ENCODE results near the gene MCEE. TPM values are rescaled to one million over a fixed set of nuclear protein-coding genes. Genes with fewer than 3 reads are reported as not detected.

MCEE gene
- total RNA-seq, 6 donors from 2014 or later, result 6.8 to 37.7 (median 18.6) TPM

DNA sequence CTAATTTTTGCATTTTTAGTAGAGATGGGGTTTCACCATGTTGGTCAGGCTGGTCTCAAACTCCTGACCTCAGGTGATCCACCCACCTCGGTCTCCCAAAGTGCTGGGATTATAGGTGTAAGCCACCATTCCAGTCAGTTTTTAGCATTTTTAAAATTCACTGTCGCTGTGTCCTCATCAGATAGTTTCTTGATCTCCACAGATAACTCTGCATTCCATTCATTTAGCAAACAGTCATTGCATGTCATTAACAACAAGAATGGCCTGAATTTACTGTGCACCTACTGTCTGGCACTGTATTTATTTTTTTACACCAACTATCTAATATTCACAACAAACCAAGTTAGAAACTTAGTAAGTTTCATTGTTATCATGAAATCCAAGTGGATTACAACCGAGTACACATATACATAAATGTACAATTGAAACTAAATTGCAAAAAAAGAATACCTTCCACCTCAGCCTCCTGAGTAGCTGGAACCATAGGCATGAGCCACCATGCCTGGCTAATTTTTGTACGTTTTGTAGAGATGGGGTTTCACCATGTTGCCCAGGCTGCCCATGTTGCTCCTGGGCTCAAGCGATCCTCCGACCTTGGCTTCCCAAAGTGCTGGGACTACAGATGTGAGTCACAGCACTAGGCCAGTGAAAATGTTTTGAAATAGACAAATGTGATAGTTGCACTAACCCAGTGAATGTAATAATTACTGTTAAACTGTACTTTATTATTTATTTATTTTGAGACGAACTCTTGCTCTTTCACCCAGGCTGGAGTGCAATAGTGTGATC lies 4.3 kb downstream of the MCEE start:
- WGBS, 2 donors, result 92 to 98% methylated on average over 7 of the region's 7 CpGs
- Histone ChIP-seq H3K27me3 (no peaks in the 10 kb centered on the region), H3K27ac (no peak overlapping the region), H3K4me3 (no peak overlapping the region), H3K4me1 (peaks cover 11 to 18% (median 16%) of the 10 kb centered on the region in 4 donors), H3K9me3 (no peaks in the 10 kb centered on the region), H3K36me3 (peaks cover 0 to 21% (median 3%) of the 10 kb centered on the region in 4 donors)
- DNase-seq (no peak), ATAC-seq (ENCODE audit: low FRiP score in 2 of 2) (no peak)
- TF ChIP-seq POLR2AphosphoS5 (IDR thresholded peaks at IDR 0.05), result no peak
- TF ChIP-seq POLR2A (IDR thresholded peaks at IDR 0.05), result no peak
- TF ChIP-seq EP300 (IDR thresholded peaks at IDR 0.05), result no peak
- TF ChIP-seq, protein P1, sequence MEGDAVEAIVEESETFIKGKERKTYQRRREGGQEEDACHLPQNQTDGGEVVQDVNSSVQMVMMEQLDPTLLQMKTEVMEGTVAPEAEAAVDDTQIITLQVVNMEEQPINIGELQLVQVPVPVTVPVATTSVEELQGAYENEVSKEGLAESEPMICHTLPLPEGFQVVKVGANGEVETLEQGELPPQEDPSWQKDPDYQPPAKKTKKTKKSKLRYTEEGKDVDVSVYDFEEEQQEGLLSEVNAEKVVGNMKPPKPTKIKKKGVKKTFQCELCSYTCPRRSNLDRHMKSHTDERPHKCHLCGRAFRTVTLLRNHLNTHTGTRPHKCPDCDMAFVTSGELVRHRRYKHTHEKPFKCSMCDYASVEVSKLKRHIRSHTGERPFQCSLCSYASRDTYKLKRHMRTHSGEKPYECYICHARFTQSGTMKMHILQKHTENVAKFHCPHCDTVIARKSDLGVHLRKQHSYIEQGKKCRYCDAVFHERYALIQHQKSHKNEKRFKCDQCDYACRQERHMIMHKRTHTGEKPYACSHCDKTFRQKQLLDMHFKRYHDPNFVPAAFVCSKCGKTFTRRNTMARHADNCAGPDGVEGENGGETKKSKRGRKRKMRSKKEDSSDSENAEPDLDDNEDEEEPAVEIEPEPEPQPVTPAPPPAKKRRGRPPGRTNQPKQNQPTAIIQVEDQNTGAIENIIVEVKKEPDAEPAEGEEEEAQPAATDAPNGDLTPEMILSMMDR (IDR thresholded peaks at IDR 0.05), result no peak

- H3K4me1 ChIP-seq, result peaks cover 0 to 5% (median 2%) of the 10 kb centered on the region in 4 donors
- no peaks in the 10 kb centered on the region for H3K27me3 ChIP-seq
- no peak for TF ChIP-seq POLR2AphosphoS5 (IDR thresholded peaks at IDR 0.05)
- no peak for TF ChIP-seq EP300 (IDR thresholded peaks at IDR 0.05)
- TF ChIP-seq, protein P1 (IDR thresholded peaks at IDR 0.05), result no peak
- TF ChIP-seq POLR2A (IDR thresholded peaks at IDR 0.05), result no peak
- no peak overlapping the region for H3K4me3 ChIP-seq
- no peaks in the 10 kb centered on the region for H3K9me3 ChIP-seq
- no peak for DNase-seq
- 92 to 95% methylated on average over 7 of the region's 7 CpGs for WGBS, 2 donors
- H3K36me3 ChIP-seq, result peaks cover 0 to 49% (median 10%) of the 10 kb centered on the region in 4 donors
- H3K27ac ChIP-seq, result no peak overlapping the region
- ATAC-seq (ENCODE audit: low FRiP score in 2 of 2), result no peak
These were observed 7.4 kb downstream of the MCEE start for GRCh38 chr2:71122387-71123298.

GRCh38 chr2:71121479-71121878 lies 8.6 kb downstream of the MCEE start:
- Histone ChIP-seq H3K4me1 (no peaks in the 10 kb centered on the region), H3K4me3 (no peak overlapping the region), H3K36me3 (peaks cover 0 to 58% (median 10%) of the 10 kb centered on the region in 4 donors), H3K27me3 (no peaks in the 10 kb centered on the region), H3K27ac (no peak overlapping the region), H3K9me3 (no peaks in the 10 kb centered on the region)
- ATAC-seq (ENCODE audit: low FRiP score in 2 of 2) (no peak), DNase-seq (no peak)
- TF ChIP-seq, protein P1 (IDR thresholded peaks at IDR 0.05), result no peak
- no peak for TF ChIP-seq POLR2A (IDR thresholded peaks at IDR 0.05)
- TF ChIP-seq POLR2AphosphoS5 (IDR thresholded peaks at IDR 0.05), result no peak
- no peak for TF ChIP-seq EP300 (IDR thresholded peaks at IDR 0.05)
- 97 to 100% methylated on average over 1 of the region's 1 CpG for WGBS, 2 donors

- 83 to 90% methylated on average over 6 of the region's 6 CpGs for WGBS, 2 donors
- Histone ChIP-seq H3K9me3 (no peaks in the 10 kb centered on the region), H3K4me3 (no peak overlapping the region), H3K27me3 (no peaks in the 10 kb centered on the region), H3K4me1 (no peaks in the 10 kb centered on the region), H3K27ac (no peak overlapping the region), H3K36me3 (peaks cover 0 to 67% (median 10%) of the 10 kb centered on the region in 4 donors)
- ATAC-seq (ENCODE audit: low FRiP score in 2 of 2) (no peak), DNase-seq (no peak)
- TF ChIP-seq POLR2AphosphoS5 (IDR thresholded peaks at IDR 0.05), result no peak
These were observed 9.8 kb downstream of the MCEE start for GRCh38 chr2:71120195-71120594.

DNA sequence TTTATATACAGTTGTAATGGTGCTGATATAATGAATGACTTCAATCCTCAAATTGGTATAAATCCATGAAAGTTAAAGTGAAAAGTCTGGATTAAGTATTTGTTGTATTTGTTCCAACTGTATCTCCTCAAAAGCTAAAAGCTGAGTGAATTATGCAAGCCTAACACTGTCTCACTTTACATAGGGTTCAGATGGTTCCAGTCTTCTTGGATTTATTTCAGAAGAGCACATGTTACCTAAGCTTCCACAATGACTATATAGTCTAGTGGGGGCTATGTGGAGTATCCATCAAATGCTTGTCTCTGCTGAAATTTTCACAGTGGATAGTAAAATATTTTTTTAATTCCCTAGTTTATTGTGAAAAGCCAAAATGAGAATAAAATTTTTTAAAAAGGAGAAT lies 13.0 kb downstream of the MCEE start:
- TF ChIP-seq, protein P1 (IDR thresholded peaks at IDR 0.05), result no peak
- TF ChIP-seq POLR2A (IDR thresholded peaks at IDR 0.05), result no peak
- TF ChIP-seq EP300 (IDR thresholded peaks at IDR 0.05), result no peak
- no peak for TF ChIP-seq POLR2AphosphoS5 (IDR thresholded peaks at IDR 0.05)
- Histone ChIP-seq H3K27ac (no peak overlapping the region), H3K36me3 (peaks cover 0 to 55% (median 9%) of the 10 kb centered on the region in 4 donors), H3K4me1 (no peaks in the 10 kb centered on the region), H3K4me3 (no peak overlapping the region), H3K27me3 (no peaks in the 10 kb centered on the region), H3K9me3 (no peaks in the 10 kb centered on the region)
- DNase-seq, result no peak
- no peak for ATAC-seq (ENCODE audit: low FRiP score in 2 of 2)
